LNCAP (cell line): Measurements from ENCODE around the gene USH1G.

Experiments used
- TF ChIP-seq, protein P1 (sequence below): fragments of 450-650 bp; IDR thresholded peaks from 2 replicates; pipeline ENCODE4 v1.5.1; 2017; ENCODE audit warnings: mild to moderate bottlenecking

The USH1G gene

DNA sequence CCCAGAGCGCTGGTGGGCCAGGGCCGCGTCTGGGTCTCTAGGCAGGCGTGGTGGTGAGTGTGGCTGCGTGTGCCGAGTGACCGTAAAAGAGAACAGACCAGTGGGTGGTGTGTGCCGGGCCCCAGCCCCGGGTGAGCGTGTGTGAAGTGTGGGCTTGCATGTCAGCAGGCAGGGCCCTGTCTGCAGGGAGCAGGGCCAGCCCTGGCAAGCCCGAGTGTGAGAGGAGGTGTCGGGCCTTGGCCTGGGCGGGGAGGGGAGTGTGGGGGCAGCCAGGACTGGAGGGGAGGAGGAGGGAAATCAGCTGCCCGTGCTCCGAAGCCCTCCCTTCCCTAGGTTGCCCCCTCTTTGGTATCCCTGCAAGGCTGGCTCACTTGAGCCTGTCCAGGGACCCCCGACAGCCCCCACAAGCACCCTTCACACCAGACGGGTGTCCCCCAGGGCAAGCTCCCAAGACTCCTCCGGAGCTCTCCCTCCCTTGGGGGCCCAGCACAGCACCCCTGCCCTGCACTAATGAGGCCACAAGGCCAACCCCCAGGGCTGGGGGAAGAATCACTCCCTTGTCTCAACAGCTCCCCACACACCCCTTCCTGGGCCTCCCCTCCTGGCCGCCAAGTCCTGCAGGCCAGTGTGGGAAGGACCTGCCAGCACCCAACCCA is 1.9 kb downstream of the USH1G start:
- TF ChIP-seq, protein P1, sequence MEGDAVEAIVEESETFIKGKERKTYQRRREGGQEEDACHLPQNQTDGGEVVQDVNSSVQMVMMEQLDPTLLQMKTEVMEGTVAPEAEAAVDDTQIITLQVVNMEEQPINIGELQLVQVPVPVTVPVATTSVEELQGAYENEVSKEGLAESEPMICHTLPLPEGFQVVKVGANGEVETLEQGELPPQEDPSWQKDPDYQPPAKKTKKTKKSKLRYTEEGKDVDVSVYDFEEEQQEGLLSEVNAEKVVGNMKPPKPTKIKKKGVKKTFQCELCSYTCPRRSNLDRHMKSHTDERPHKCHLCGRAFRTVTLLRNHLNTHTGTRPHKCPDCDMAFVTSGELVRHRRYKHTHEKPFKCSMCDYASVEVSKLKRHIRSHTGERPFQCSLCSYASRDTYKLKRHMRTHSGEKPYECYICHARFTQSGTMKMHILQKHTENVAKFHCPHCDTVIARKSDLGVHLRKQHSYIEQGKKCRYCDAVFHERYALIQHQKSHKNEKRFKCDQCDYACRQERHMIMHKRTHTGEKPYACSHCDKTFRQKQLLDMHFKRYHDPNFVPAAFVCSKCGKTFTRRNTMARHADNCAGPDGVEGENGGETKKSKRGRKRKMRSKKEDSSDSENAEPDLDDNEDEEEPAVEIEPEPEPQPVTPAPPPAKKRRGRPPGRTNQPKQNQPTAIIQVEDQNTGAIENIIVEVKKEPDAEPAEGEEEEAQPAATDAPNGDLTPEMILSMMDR: no peak

DNA sequence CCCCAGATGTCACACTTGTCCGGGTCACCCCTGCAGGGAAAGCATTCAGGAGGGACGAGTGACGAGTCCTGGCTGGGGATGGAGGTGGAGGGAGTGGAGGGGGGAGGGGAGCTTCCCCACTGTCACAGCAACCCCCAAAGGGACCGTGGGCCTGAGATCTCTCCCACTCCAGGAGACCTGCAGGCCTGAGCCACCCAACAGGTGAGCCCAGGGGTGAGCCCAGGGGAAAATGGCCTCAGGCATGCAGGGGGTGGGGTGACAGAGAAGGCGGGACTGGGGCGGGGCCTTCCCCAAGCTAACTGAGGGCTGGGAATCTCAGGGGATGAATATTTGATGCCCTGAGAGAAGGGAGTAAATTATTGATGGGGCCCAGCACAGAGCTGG is 2.4 kb downstream of the USH1G start:
- TF ChIP-seq, protein P1: no peak

DNA sequence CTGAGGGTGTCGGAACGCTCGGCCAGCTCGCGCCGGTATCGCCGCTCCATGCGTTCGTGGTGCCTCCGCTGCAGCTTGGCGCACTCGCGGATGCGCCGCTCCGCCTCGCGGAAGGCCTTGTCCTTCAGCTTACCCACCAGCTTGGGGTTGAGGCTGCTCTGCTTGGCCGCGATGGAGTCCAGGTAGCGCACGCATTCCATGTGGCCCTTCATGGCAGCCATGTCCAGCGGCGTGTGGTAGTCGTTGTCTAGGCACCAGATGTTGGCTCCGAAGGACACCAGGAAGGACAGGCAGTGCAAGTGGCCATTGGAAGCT is 2.8 kb downstream of the USH1G start:
- TF ChIP-seq, protein P1: no peak

DNA sequence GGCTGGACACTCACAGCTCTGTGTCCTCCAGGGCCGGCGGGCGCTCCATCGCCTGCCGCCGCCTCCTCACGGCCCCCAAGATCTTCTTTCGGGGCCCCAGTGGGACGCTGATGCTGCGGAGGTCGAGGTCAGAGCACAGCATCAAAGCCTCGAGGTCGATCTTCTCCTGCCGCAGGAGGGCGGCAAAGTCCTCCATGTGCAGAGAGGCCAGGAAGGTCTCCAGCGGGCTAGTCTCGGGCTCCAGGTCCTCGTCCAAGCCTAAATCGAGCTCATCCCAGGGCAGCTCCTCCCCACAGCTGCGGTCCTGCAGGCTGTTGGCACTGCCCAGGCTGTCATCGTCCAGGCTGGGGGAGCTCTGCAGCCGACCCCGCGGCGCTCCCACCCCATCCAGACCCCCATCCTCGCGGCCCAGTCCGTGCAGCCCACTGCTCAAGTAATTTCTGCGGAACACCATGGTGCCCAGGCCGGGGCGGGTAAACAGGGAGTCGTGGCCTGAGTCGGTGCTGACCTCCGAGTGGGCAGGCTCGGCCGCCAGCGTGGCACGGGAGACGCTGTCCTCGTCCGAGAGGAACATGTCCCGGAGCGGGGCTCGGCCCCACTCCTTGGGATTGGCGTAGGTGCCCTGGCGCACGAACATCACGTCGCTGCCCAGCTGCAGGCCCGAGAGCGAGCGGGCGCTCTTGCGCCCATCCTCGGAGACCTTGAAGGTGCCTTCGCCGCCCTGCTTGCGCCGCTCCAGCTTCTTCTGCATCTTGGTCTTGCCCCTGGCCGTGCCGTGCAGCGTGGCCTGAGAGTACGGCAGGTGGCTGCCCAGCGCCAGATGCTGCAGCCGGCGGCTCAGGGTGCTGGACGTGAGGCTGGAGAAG is 3.4 kb downstream of the USH1G start:
- TF ChIP-seq, protein P1: no peak

DNA sequence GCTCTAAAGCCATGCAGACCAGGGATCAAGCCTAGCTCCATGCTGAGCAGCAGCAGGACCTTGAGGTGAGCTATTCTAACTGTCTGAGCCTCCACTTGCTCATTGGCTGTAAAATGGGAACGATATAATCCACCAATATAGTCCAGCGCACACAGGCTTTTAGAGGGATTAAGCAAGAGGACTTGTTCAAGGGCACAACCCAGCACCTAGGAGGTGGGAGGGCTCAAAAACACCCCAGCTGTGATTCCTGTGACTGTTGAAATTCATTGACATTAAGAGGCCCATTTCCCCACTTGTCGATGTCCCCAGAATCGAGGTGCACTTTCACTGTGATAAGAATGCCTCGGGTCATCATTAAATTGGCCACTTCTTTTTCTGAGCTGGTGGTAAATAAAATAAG is 4.1 kb downstream of the USH1G start:
- TF ChIP-seq, protein P1: no peak

DNA sequence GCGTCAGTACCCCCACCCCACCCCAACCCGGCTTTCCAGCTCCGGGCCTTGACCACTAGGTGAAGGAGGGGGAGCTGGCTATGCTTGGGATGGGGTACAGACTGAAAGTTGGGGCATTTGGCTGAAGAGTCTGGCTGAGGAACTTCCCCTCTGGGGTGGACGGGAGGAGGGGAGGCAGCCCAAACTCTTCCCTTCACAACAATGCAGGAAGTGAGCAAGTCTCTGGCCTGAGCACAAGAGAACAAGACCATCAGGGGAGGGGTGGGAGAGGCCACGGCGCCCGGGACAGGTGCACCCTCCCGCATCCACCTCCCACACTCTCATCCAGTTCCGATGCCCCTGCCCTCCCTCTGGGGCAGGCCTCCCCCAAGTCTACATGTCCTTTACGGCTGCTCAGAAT is 5.6 kb downstream of the USH1G start:
- TF ChIP-seq, protein P1: no peak

DNA sequence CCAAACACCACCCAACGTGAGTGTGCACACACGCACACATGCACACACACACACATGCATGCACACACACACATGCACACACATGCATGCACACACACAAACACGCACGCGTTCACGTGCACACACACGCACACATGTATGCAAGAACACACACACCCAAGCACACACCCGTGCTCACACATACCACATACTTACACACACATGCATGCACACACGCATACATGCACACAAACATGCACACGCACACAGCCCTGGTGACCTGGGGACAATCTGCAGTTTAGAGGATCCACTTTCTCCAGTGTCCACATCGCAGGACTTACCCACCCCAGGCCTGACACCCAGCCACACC is 6.2 kb downstream of the USH1G start:
- TF ChIP-seq, protein P1: no peak
